Testis (tissue), 3 donors: Measurements from ENCODE around the gene SPECC1L. TPM values are rescaled to one million over a fixed set of nuclear protein-coding genes. Genes with fewer than 3 reads are reported as not detected.

Source experiments
- DNase-seq: peaks from one replicate; pipeline ENCODE4 v3.0.0-alpha.2; 2019
- H3K27ac ChIP-seq, 2 donors: fragments of 200-600 bp; sonication (generic); one replicate each; pipeline ENCODE4 v1.5.1; 2019
- H3K27me3 ChIP-seq: fragments of 200-600 bp; sonication (generic); one replicate; pipeline ENCODE4 v1.5.1; 2019
- H3K36me3 ChIP-seq: fragments of 200-600 bp; sonication (generic); one replicate; pipeline ENCODE4 v1.5.1; 2017; ENCODE audit warnings: low read depth; ENCODE audit errors: missing control alignments
- H3K4me1 ChIP-seq: fragments of 200-600 bp; sonication (generic); one replicate; pipeline ENCODE4 v1.5.1; 2019
- H3K4me3 ChIP-seq, 2 donors: fragments of 200-600 bp; sonication (generic); one replicate each; pipeline ENCODE4 v1.5.1; 2017 to 2019
- H3K9me3 ChIP-seq: fragments of 200-600 bp; sonication (generic); one replicate; pipeline ENCODE4 v1.5.1; 2017
- CTCF ChIP-seq, 3 experiments: fragments of 450-650 bp in 2 of 3; fragments of 200-600 bp in 1 of 3; sonication (generic) in 1 of 3; IDR thresholded peaks; one replicate each; pipeline ENCODE4 v1.5.1; 2016 to 2019; ENCODE audit warnings: antibody characterized with exemption in 3 of 3, mild to moderate bottlenecking in 2 of 3, moderate library complexity in 1 of 3
- POLR2A ChIP-seq: fragments of 450-650 bp; IDR thresholded peaks from one replicate; pipeline ENCODE4 v1.6.1; 2017; ENCODE audit warnings: antibody characterized with exemption, mild to moderate bottlenecking, moderate library complexity
- WGBS, 2 donors: methylation state at CpG; one replicate each; pipeline ENCODE4 v1.1.5; 2018; 5-methylcytosine and 5-hydroxymethylcytosine counted together
- intact Hi-C: fragments of 100-400 bp; cut with DNase I; formaldehyde crosslinking; loops from one replicate; pipeline ENCODE4 v1.15.1; 2023; ENCODE audit warnings: low total_unique reads
- polyA plus RNA-seq: library from polyadenylated mRNA; stranded (reverse); fragments of 350-450 nt; fragmentation: Illumina TruSeq; extraction: RNeasy Lipid Tissue Mini Kit (QIAGEN cat#74804); gene quantifications from one replicate; pipeline ENCODE4 v1.2.3, GENCODE V29; 2014; ENCODE audit warnings: low read depth, low replicate concordance; ENCODE audit not compliant: insufficient read depth
- total RNA-seq, 2 donors: library from RNA; depleted of rRNA; stranded (reverse); fragments of >200 nt; gene quantifications; one replicate each; pipeline ENCODE4 v1.2.3, GENCODE V29; 2016

The SPECC1L gene
- total and polyA plus RNA-seq, 3 donors from 2014 or later, result 70.0 to 83.6 (median 82.3) TPM

- H3K36me3 ChIP-seq, result no peaks in the 10 kb centered on the region
- no peak overlapping the region for H3K4me3 ChIP-seq
- H3K27me3 ChIP-seq, result no peaks in the 10 kb centered on the region
- 63 to 68% methylated on average over 15 to 19 of the region's 19 CpGs for WGBS, 2 donors
- TF ChIP-seq CTCF (IDR thresholded peaks at IDR 0.05) (no peak), POLR2A (no peak)
- peaks cover 7% of the 10 kb centered on the region for H3K4me1 ChIP-seq
- DNase-seq, result no peak
- intact Hi-C loops, result no loop called here
- H3K9me3 ChIP-seq, result no peaks in the 10 kb centered on the region
- H3K27ac ChIP-seq, result no peak overlapping the region
Measured at GRCh38 chr22:24406322-24407277, 136.0 kb downstream of the SPECC1L start.

- H3K4me1 ChIP-seq, result peaks cover 7% of the 10 kb centered on the region
- intact Hi-C loops, result no loop called here
- no peaks in the 10 kb centered on the region for H3K36me3 ChIP-seq
- no peaks in the 10 kb centered on the region for H3K27me3 ChIP-seq
- 39 to 48% methylated on average over 10 to 15 of the region's 15 CpGs for WGBS, 2 donors
- H3K9me3 ChIP-seq, result no peaks in the 10 kb centered on the region
- H3K27ac ChIP-seq, result no peak overlapping the region
- DNase-seq, result no peak
- no peak overlapping the region for H3K4me3 ChIP-seq
- TF ChIP-seq CTCF (IDR thresholded peaks at IDR 0.05), result no peak
- no peak for TF ChIP-seq POLR2A
Measured at GRCh38 chr22:24407278-24407665, 136.6 kb downstream of the SPECC1L start.

GRCh38 chr22:24407884-24408283, 137.3 kb downstream of the SPECC1L start:
- Histone ChIP-seq H3K27ac (no peak overlapping the region), H3K4me3 (no peak overlapping the region), H3K36me3 (no peaks in the 10 kb centered on the region), H3K27me3 (no peaks in the 10 kb centered on the region), H3K9me3 (no peaks in the 10 kb centered on the region), H3K4me1 (peaks cover under 1% of the 10 kb centered on the region)
- DNase-seq, result no peak
- TF ChIP-seq POLR2A (no peak), CTCF (IDR thresholded peaks at IDR 0.05) (no peak)
- intact Hi-C loops, result no loop called here
- WGBS, 2 donors, result 83 to 96% methylated on average over 4 of the region's 4 CpGs

GRCh38 chr22:24408630-24409029, 138.0 kb downstream of the SPECC1L start:
- intact Hi-C loops, result no loop called here
- H3K36me3 ChIP-seq, result no peaks in the 10 kb centered on the region
- TF ChIP-seq POLR2A, result no peak
- TF ChIP-seq CTCF (IDR thresholded peaks at IDR 0.05), result no peak

More at GRCh38 chr22:24408630-24409029, 138.0 kb downstream of the SPECC1L start:
- H3K4me1 ChIP-seq, result no peaks in the 10 kb centered on the region
- H3K27ac ChIP-seq, result no peak overlapping the region
- WGBS, 2 donors, result 76 to 78% methylated on average over 7 of the region's 7 CpGs
- DNase-seq, result no peak
- H3K4me3 ChIP-seq, result no peak overlapping the region
- H3K27me3 ChIP-seq, result no peaks in the 10 kb centered on the region
- no peaks in the 10 kb centered on the region for H3K9me3 ChIP-seq
